ENCODE data around the gene DLEU7. TPM values are rescaled to one million over a fixed set of nuclear protein-coding genes. Genes with fewer than 3 reads are reported as not detected.

Gene DLEU7
- total and polyA plus RNA-seq, 4 donors: 0.17 to 0.47 (median 0.24) TPM

DNA sequence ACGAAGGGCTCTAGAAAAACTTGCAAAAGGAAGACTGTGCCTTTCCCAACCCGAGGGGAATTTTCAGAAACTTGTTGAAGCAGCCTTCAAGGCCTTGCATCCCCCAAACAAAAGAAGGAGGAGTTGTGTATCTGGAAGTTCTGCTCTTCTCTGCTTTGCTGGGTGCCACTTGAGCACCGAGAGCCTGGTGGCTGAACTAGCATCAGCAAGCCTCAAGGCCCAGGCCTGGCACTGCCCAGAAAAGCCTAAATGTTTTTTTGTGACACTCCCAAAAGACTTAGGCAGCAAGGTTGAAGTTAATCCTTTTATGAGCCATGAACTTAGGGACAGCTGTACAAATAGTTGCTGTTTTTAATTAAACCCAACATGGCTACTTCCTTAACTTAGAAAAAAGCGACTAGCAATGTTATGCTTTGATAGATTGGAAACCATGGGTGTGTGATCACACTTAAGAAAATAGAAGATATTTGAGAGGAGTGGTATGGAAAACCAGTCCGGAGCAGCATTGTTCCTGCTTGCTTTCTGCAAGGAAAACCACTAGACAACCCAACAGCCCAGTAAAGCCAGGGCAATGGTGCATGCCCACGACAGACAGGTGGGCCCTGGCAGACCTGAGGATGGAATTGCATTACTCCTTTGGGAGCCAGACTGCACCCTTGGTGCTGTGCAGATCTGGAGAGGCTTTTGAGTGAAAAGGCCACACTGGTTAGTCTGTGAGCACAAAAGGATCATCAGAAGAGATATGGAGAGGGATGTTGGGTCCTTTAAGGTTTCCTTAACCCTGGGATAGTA is 788 bp upstream of the DLEU7 start:
- H3K36me3 ChIP-seq (ENCODE audit: control insufficient read depth in 4 of 4, insufficient read depth in 3 of 4, low read depth in 1 of 4, low read length in 3 of 4): no peaks in the 10 kb centered on the region
- WGBS: 89% methylated on average over 6 of the region's 6 CpGs
- no peak overlapping the region for H3K9ac ChIP-seq (ENCODE audit: low read depth in 1 of 2, low read length in 2 of 2)
- peaks cover 5 to 11% (median 10%) of the 10 kb centered on the region in 4 donors for H3K4me1 ChIP-seq (ENCODE audit: control insufficient read depth in 4 of 4, insufficient read depth in 4 of 4, low read length in 3 of 4)
- DNase-seq (ENCODE audit: low spot score): no peak
- H3K4me3 ChIP-seq (ENCODE audit: low read depth in 1 of 3, low read length in 3 of 3): no peak overlapping the region
- TF ChIP-seq, protein P1, sequence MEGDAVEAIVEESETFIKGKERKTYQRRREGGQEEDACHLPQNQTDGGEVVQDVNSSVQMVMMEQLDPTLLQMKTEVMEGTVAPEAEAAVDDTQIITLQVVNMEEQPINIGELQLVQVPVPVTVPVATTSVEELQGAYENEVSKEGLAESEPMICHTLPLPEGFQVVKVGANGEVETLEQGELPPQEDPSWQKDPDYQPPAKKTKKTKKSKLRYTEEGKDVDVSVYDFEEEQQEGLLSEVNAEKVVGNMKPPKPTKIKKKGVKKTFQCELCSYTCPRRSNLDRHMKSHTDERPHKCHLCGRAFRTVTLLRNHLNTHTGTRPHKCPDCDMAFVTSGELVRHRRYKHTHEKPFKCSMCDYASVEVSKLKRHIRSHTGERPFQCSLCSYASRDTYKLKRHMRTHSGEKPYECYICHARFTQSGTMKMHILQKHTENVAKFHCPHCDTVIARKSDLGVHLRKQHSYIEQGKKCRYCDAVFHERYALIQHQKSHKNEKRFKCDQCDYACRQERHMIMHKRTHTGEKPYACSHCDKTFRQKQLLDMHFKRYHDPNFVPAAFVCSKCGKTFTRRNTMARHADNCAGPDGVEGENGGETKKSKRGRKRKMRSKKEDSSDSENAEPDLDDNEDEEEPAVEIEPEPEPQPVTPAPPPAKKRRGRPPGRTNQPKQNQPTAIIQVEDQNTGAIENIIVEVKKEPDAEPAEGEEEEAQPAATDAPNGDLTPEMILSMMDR (IDR thresholded peaks at IDR 0.05; ENCODE audit: low read depth, low read length, missing input control): no peak
- TF ChIP-seq YY1 (IDR thresholded peaks at IDR 0.05) (no peak), MAX (IDR thresholded peaks at IDR 0.05) (no peak), GABPA (IDR thresholded peaks at IDR 0.05 in 1 of 2, conservative IDR thresholded peaks at IDR 0.05 in 1 of 2) (no peak), HNF4A (conservative IDR thresholded peaks at IDR 0.05) (no peak), SP1 (IDR thresholded peaks at IDR 0.05) (no peak), TAF1 (conservative IDR thresholded peaks at IDR 0.05) (no peak), EGR1 (IDR thresholded peaks at IDR 0.05; ENCODE audit: low read depth in 2 of 2) (no peak), NR2F2 (IDR thresholded peaks at IDR 0.05) (no peak), FOXA2 (IDR thresholded peaks at IDR 0.05) (no peak), REST (IDR thresholded peaks at IDR 0.05) (no peak), HNF4G (IDR thresholded peaks at IDR 0.05) (no peak)
- TF ChIP-seq, protein P2, sequence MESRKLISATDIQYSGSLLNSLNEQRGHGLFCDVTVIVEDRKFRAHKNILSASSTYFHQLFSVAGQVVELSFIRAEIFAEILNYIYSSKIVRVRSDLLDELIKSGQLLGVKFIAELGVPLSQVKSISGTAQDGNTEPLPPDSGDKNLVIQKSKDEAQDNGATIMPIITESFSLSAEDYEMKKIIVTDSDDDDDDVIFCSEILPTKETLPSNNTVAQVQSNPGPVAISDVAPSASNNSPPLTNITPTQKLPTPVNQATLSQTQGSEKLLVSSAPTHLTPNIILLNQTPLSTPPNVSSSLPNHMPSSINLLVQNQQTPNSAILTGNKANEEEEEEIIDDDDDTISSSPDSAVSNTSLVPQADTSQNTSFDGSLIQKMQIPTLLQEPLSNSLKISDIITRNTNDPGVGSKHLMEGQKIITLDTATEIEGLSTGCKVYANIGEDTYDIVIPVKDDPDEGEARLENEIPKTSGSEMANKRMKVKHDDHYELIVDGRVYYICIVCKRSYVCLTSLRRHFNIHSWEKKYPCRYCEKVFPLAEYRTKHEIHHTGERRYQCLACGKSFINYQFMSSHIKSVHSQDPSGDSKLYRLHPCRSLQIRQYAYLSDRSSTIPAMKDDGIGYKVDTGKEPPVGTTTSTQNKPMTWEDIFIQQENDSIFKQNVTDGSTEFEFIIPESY (IDR thresholded peaks at IDR 0.05): no peak
- TF ChIP-seq, protein P3, sequence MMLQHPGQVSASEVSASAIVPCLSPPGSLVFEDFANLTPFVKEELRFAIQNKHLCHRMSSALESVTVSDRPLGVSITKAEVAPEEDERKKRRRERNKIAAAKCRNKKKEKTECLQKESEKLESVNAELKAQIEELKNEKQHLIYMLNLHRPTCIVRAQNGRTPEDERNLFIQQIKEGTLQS (IDR thresholded peaks at IDR 0.05): no peak
- H3K27ac ChIP-seq (ENCODE audit: low read depth in 1 of 2, low read length in 2 of 2): no peak overlapping the region
- no peaks in the 10 kb centered on the region for H3K9me3 ChIP-seq (ENCODE audit: control insufficient read depth in 4 of 4, low read length in 3 of 4)
- peaks cover 0 to 2% (median 0%) of the 10 kb centered on the region in 4 donors for H3K27me3 ChIP-seq (ENCODE audit: control insufficient read depth in 4 of 4, insufficient read depth in 4 of 4, low read length in 3 of 4)

- no peaks in the 10 kb centered on the region for H3K9me3 ChIP-seq (ENCODE audit: control insufficient read depth in 4 of 4, low read length in 3 of 4)
- no peak for TF ChIP-seq MAX (IDR thresholded peaks at IDR 0.05)
- TF ChIP-seq YY1 (IDR thresholded peaks at IDR 0.05): no peak
- TF ChIP-seq GABPA (IDR thresholded peaks at IDR 0.05 in 1 of 2, conservative IDR thresholded peaks at IDR 0.05 in 1 of 2): no peak
- TF ChIP-seq FOXA2 (IDR thresholded peaks at IDR 0.05): no peak
- TF ChIP-seq, protein P1 (IDR thresholded peaks at IDR 0.05; ENCODE audit: low read depth, low read length, missing input control): no peak
- no peak for TF ChIP-seq REST (IDR thresholded peaks at IDR 0.05)
- TF ChIP-seq TAF1 (conservative IDR thresholded peaks at IDR 0.05): no peak
- no peak for TF ChIP-seq HNF4G (IDR thresholded peaks at IDR 0.05)
- no peak for TF ChIP-seq NR2F2 (IDR thresholded peaks at IDR 0.05)
- TF ChIP-seq RAD21 (IDR thresholded peaks at IDR 0.05): no peak
- TF ChIP-seq JUND (IDR thresholded peaks at IDR 0.05): no peak
Measured at GRCh38 chr13:50842990-50843256, 569 bp downstream of the DLEU7 start.

More at GRCh38 chr13:50842990-50843256, 569 bp downstream of the DLEU7 start:
- Histone ChIP-seq H3K27me3 (ENCODE audit: control insufficient read depth in 4 of 4, insufficient read depth in 4 of 4, low read length in 3 of 4) (peaks cover 0 to 2% (median 0%) of the 10 kb centered on the region in 4 donors), H3K9ac (ENCODE audit: low read depth in 1 of 2, low read length in 2 of 2) (no peak overlapping the region), H3K27ac (ENCODE audit: low read depth in 1 of 2, low read length in 2 of 2) (no peak overlapping the region), H3K36me3 (ENCODE audit: control insufficient read depth in 4 of 4, insufficient read depth in 3 of 4, low read depth in 1 of 4, low read length in 3 of 4) (no peaks in the 10 kb centered on the region), H3K4me1 (ENCODE audit: control insufficient read depth in 4 of 4, insufficient read depth in 4 of 4, low read length in 3 of 4) (peaks cover 5 to 11% (median 10%) of the 10 kb centered on the region in 4 donors), H3K4me3 (ENCODE audit: low read depth in 1 of 3, low read length in 3 of 3) (no peak overlapping the region)
- DNase-seq (ENCODE audit: low spot score): no peak
- WGBS: 45% methylated on average over 8 of the region's 8 CpGs
